ENCODE results near the gene NFYC.
A peak's percentile ranks its signal among the peaks of the same experiment; 100 is the strongest.

The NFYC gene

GRCh38 chr1:40798366-40799281 lies 107.1 kb downstream of the NFYC start:
- no peak for DNase-seq

GRCh38 chr1:40799351-40799867 lies 107.9 kb downstream of the NFYC start:
- no peak for DNase-seq

- no peak for DNase-seq
These were observed 110.2 kb downstream of the NFYC start for GRCh38 chr1:40801742-40802077.

- peak; percentile 59 to 78 (median 70) for DNase-seq
These were observed 110.7 kb downstream of the NFYC start for GRCh38 chr1:40802078-40802741.

GRCh38 chr1:40802742-40803113 lies 111.2 kb downstream of the NFYC start:
- no peak for DNase-seq

GRCh38 chr1:40803447-40803846 lies 111.9 kb downstream of the NFYC start:
- DNase-seq = no peak

- DNase-seq = no peak
These were observed 112.4 kb downstream of the NFYC start for GRCh38 chr1:40803902-40804301.

- DNase-seq = no peak
These were observed 114.7 kb downstream of the NFYC start for GRCh38 chr1:40806240-40806639.

- no peak for DNase-seq
These were observed 115.5 kb downstream of the NFYC start for GRCh38 chr1:40806731-40807695.

- no peak for DNase-seq
These were observed 116.5 kb downstream of the NFYC start for GRCh38 chr1:40808002-40808401.

GRCh38 chr1:40808444-40808843 lies 116.9 kb downstream of the NFYC start:
- no peak for DNase-seq

GRCh38 chr1:40808909-40809308 lies 117.4 kb downstream of the NFYC start:
- no peak for DNase-seq

- no peak for DNase-seq
These were observed 119.4 kb downstream of the NFYC start for GRCh38 chr1:40810927-40811326.

GRCh38 chr1:40815420-40815819 lies 123.9 kb downstream of the NFYC start:
- no peak for DNase-seq

GRCh38 chr1:40817791-40818263 lies 126.3 kb downstream of the NFYC start:
- no peak for DNase-seq

GRCh38 chr1:40818264-40818961 lies 126.9 kb downstream of the NFYC start:
- DNase-seq = peak; percentile 57 to 85 (median 80)

GRCh38 chr1:40819101-40819500 lies 127.6 kb downstream of the NFYC start:
- no peak for DNase-seq

GRCh38 chr1:40820251-40820797 lies 128.8 kb downstream of the NFYC start:
- no peak for DNase-seq

Measured in activated CD4-positive, CD25-positive, alpha-beta regulatory T cell (primary cell).